Natural killer cell treated with Interleukin-12 subunit alpha and Interleukin-12 subunit beta and Interleukin-15 and Interleukin-18, amount 100 ng/mL, for 72 hours (primary cell): ENCODE results near the gene CCR1. TPM values are rescaled to one million over a fixed set of nuclear protein-coding genes. Genes with fewer than 3 reads are reported as not detected.

ENCODE experiments used
- ATAC-seq, 2 donors: fragments of 150-1000 bp; cut with Tn5 transposase in 1 of 2; sonication (Bioruptor Pico), chemical (Tn5 transposase) in 1 of 2; 2 replicates each; pipeline ENCODE4 v1.10.0; 2021
- DNase-seq: peaks from one replicate; pipeline ENCODE4 v3.0.0; 2022; ENCODE audit warnings: low spot score
- H3K27ac Mint-ChIP-seq, 2 donors: 1 replicate in 1 of 2; 2 replicates in 1 of 2; pipeline ENCODE4 v1.8.0; 2022; ENCODE audit warnings: mixed read lengths in 2 of 2, mild to moderate bottlenecking in 1 of 2, moderate library complexity in 1 of 2
- H3K27me3 Mint-ChIP-seq, 2 donors: 1 replicate in 1 of 2; 2 replicates in 1 of 2; pipeline ENCODE4 v1.8.0; 2022; ENCODE audit warnings: mixed read lengths in 2 of 2
- H3K36me3 Mint-ChIP-seq: one replicate; pipeline ENCODE4 v1.8.0; 2022; ENCODE audit warnings: mixed read lengths
- H3K4me1 Mint-ChIP-seq, 2 donors: 1 replicate in 1 of 2; 2 replicates in 1 of 2; pipeline ENCODE4 v1.8.0; 2022; ENCODE audit warnings: low read depth in 2 of 2, mixed read lengths in 2 of 2, mild to moderate bottlenecking in 1 of 2
- H3K4me3 Mint-ChIP-seq: one replicate; pipeline ENCODE4 v1.8.0; 2022; ENCODE audit warnings: mixed read lengths
- H3K9me3 Mint-ChIP-seq: 2 replicates; pipeline ENCODE4 v1.8.0; 2022; ENCODE audit warnings: mixed read lengths
- total RNA-seq, 2 donors: library from RNA; stranded (reverse); gene quantifications; one replicate each; pipeline ENCODE4 v1.2.3, GENCODE V29; 2022

The CCR1 gene
- 10 to 100 TPM; 52.2 to 92.2 TPM for total RNA-seq

- DNase-seq: peak; percentile 88
- ATAC-seq: peak; percentile 80 to 86
- Mint-ChIP-seq H3K4me1 (peaks cover 58 to 69% of the 10 kb centered on the region in 2 donors), H3K36me3 (peaks cover 13% of the 10 kb centered on the region), H3K9me3 (no peaks in the 10 kb centered on the region), H3K27ac (peak within 1 kb of the TSS; percentile 87 to 96), H3K4me3 (peak within 1 kb of the TSS; percentile 77), H3K27me3 (no peaks in the 10 kb centered on the region)
Measured at GRCh38 chr3:46208167-46208704, at the start of gene CCR1. CCR1 (minus strand) TSS chr3:46208313; CDS start chr3:46204313, 4,000 bp downstream.

GRCh38 chr3:46252980-46253379 is 44.9 kb upstream of the CCR1 start:
- Mint-ChIP-seq H3K9me3 (no peaks in the 10 kb centered on the region), H3K27me3 (peaks cover 0 to 5% of the 10 kb centered on the region in 2 donors), H3K27ac (no peak overlapping the region), H3K36me3 (no peaks in the 10 kb centered on the region), H3K4me1 (peaks cover 9 to 21% of the 10 kb centered on the region in 2 donors), H3K4me3 (no peak overlapping the region)
- ATAC-seq (peak in 1 of 2 donors; percentile 65), DNase-seq (no peak)

- ATAC-seq (no peak), DNase-seq (no peak)
- Mint-ChIP-seq H3K9me3 (no peaks in the 10 kb centered on the region), H3K36me3 (no peaks in the 10 kb centered on the region), H3K27ac (no peak overlapping the region), H3K4me1 (peaks cover 3 to 5% of the 10 kb centered on the region in 2 donors), H3K27me3 (peaks cover 0 to 2% of the 10 kb centered on the region in 2 donors), H3K4me3 (no peak overlapping the region)
Measured at GRCh38 chr3:46245146-46245545, 37.0 kb upstream of the CCR1 start.

- H3K4me3 Mint-ChIP-seq: peak overlapping the region; percentile 29
- ATAC-seq: no peak
- H3K9me3 Mint-ChIP-seq: no peaks in the 10 kb centered on the region
- no peaks in the 10 kb centered on the region for H3K27me3 Mint-ChIP-seq
- H3K4me1 Mint-ChIP-seq: peaks cover 6 to 9% of the 10 kb centered on the region in 2 donors
- H3K36me3 Mint-ChIP-seq: no peaks in the 10 kb centered on the region
- DNase-seq: no peak
- no peak overlapping the region for H3K27ac Mint-ChIP-seq
Measured at GRCh38 chr3:46243560-46243959, 35.4 kb upstream of the CCR1 start.

GRCh38 chr3:46242120-46242519 is 34.0 kb upstream of the CCR1 start, which contains the start of gene CCR3:
CCR3 (plus strand) TSS chr3:46242460; CDS start chr3:46265159, 22,699 bp downstream.
- H3K9me3 Mint-ChIP-seq: no peaks in the 10 kb centered on the region
- DNase-seq (no peak), ATAC-seq (no peak)
- H3K4me3 Mint-ChIP-seq: peak within 1 kb of the TSS; percentile 29
- no peaks in the 10 kb centered on the region for H3K27me3 Mint-ChIP-seq
- H3K27ac Mint-ChIP-seq: peak within 1 kb of the TSS in 1 of 2 donors; percentile 40
- peaks cover 16 to 22% of the 10 kb centered on the region in 2 donors for H3K4me1 Mint-ChIP-seq
- H3K36me3 Mint-ChIP-seq: no peaks in the 10 kb centered on the region

- Mint-ChIP-seq H3K9me3 (no peaks in the 10 kb centered on the region), H3K27ac (no peak overlapping the region), H3K36me3 (no peaks in the 10 kb centered on the region), H3K4me3 (no peak overlapping the region), H3K4me1 (peaks cover 32 to 40% of the 10 kb centered on the region in 2 donors), H3K27me3 (no peaks in the 10 kb centered on the region)
- no peak for ATAC-seq
- DNase-seq: no peak
Measured at GRCh38 chr3:46239952-46240351, 31.8 kb upstream of the CCR1 start.

- Mint-ChIP-seq H3K27me3 (no peaks in the 10 kb centered on the region), H3K27ac (no peak overlapping the region)
Measured at GRCh38 chr3:46239301-46239938, 31.3 kb upstream of the CCR1 start.

GRCh38 chr3:46238386-46238785 is 30.3 kb upstream of the CCR1 start:
- no peaks in the 10 kb centered on the region for H3K36me3 Mint-ChIP-seq
- no peaks in the 10 kb centered on the region for H3K27me3 Mint-ChIP-seq
- DNase-seq: no peak
- H3K9me3 Mint-ChIP-seq: no peaks in the 10 kb centered on the region
- H3K27ac Mint-ChIP-seq: peak overlapping the region in 1 of 2 donors; percentile 47
- H3K4me1 Mint-ChIP-seq: peaks cover 32 to 40% of the 10 kb centered on the region in 2 donors
- no peak overlapping the region for H3K4me3 Mint-ChIP-seq
- ATAC-seq: no peak

More at GRCh38 chr3:46239301-46239938, 31.3 kb upstream of the CCR1 start:
- peaks cover 32 to 40% of the 10 kb centered on the region in 2 donors for H3K4me1 Mint-ChIP-seq
- ATAC-seq: no peak
- H3K4me3 Mint-ChIP-seq: no peak overlapping the region
- no peak for DNase-seq
- no peaks in the 10 kb centered on the region for H3K36me3 Mint-ChIP-seq
- no peaks in the 10 kb centered on the region for H3K9me3 Mint-ChIP-seq

- Mint-ChIP-seq H3K4me1 (peaks cover 32 to 40% of the 10 kb centered on the region in 2 donors), H3K27ac (peak overlapping the region; percentile 73 to 77), H3K27me3 (no peaks in the 10 kb centered on the region), H3K36me3 (no peaks in the 10 kb centered on the region), H3K9me3 (no peaks in the 10 kb centered on the region), H3K4me3 (peak overlapping the region; percentile 69)
- DNase-seq: peak; percentile 67
- peak; percentile 88 to 90 for ATAC-seq
Measured at GRCh38 chr3:46236294-46237054, 28.4 kb upstream of the CCR1 start.

GRCh38 chr3:46235425-46235824 is 27.3 kb upstream of the CCR1 start:
- Mint-ChIP-seq H3K4me1 (peaks cover 31 to 40% of the 10 kb centered on the region in 2 donors), H3K36me3 (no peaks in the 10 kb centered on the region), H3K27me3 (no peaks in the 10 kb centered on the region), H3K27ac (no peak overlapping the region), H3K9me3 (no peaks in the 10 kb centered on the region), H3K4me3 (no peak overlapping the region)
- no peak for ATAC-seq
- DNase-seq: no peak

- Mint-ChIP-seq H3K36me3 (peaks cover 2% of the 10 kb centered on the region), H3K4me1 (peaks cover 38 to 44% of the 10 kb centered on the region in 2 donors), H3K9me3 (no peaks in the 10 kb centered on the region), H3K27ac (no peak overlapping the region), H3K4me3 (no peak overlapping the region), H3K27me3 (no peaks in the 10 kb centered on the region)
- DNase-seq (no peak), ATAC-seq (no peak)
Measured at GRCh38 chr3:46233194-46233593, 25.1 kb upstream of the CCR1 start.

- Mint-ChIP-seq H3K36me3 (peaks cover 6% of the 10 kb centered on the region), H3K27me3 (no peaks in the 10 kb centered on the region), H3K9me3 (peaks cover 3% of the 10 kb centered on the region), H3K4me3 (no peak overlapping the region), H3K27ac (peak overlapping the region; percentile 37 to 64), H3K4me1 (peaks cover 27 to 37% of the 10 kb centered on the region in 2 donors)
- DNase-seq (no peak), ATAC-seq (no peak)
Measured at GRCh38 chr3:46231323-46231722, 23.2 kb upstream of the CCR1 start.

- Mint-ChIP-seq H3K27me3 (peaks cover 0 to 1% of the 10 kb centered on the region in 2 donors), H3K4me1 (peaks cover 20 to 28% of the 10 kb centered on the region in 2 donors), H3K27ac (peak overlapping the region; percentile 65 to 77), H3K4me3 (peak overlapping the region; percentile 61), H3K36me3 (peaks cover 6% of the 10 kb centered on the region), H3K9me3 (peaks cover 3% of the 10 kb centered on the region)
- ATAC-seq: peak; percentile 80 to 90
- DNase-seq: no peak
Measured at GRCh38 chr3:46228260-46229242, 20.4 kb upstream of the CCR1 start.
